ENCODE results near the gene DGKB.

The DGKB gene

DNA sequence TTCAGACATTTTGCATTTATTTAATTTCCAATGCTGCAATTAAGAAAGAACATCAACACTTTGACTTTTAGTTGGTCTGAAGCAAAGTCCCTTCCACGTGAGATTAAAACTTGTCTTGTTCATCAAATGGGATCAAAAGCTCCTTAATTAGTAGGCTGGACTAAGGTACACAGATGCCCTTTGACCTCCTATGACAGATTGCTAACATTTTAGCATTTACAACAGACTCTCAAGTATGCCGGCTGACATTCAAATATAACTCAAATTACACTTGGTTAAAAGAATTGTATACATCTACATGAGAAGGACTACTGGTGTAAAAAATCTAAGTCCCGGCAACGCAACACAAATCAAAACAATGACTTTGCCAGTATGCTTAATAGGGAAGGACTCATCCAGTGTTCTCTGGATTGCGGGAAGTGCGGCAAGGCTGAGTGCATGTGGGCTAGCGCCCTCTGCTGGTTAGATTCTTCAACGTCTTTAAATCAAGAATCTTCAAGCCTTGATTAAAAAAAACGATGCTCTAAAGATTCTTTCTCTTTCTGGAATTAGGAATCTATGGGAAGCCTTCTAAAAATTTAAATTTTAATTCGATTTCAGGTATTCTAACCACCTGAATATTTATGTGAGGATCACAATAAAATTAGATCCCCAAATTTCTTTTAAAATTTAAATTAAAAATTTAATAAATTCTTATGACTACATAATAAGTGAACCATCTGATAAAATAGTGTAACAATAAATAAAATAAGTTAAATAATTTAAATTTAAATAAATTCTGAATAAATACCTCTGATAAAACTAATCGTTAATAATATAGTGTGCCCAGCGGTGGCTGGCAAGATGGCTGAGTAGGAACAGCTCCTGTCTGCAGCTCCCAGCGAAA is 444.7 kb downstream of the DGKB start:
- DNase-seq (ENCODE audit: low spot score): peak; percentile 11

DNA sequence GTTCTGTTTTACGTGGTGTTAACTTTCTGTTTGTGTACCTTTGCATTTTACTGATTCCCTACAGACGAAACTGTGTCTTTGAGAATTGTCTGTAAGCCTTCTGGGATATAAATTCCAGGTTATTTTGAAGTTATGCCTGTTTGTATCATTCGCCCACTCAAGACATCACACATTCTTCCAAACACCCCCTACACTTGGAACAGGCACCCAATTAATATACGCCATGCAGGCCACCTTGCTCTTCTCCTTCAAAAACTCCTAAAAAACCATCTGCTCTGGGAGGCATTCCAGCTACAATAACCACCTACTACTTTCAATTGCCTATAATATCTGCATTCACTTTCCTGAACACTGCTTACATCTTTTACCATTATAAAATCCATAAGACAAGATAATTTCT is 453.3 kb downstream of the DGKB start:
- no peak for DNase-seq (ENCODE audit: low spot score)

DNA sequence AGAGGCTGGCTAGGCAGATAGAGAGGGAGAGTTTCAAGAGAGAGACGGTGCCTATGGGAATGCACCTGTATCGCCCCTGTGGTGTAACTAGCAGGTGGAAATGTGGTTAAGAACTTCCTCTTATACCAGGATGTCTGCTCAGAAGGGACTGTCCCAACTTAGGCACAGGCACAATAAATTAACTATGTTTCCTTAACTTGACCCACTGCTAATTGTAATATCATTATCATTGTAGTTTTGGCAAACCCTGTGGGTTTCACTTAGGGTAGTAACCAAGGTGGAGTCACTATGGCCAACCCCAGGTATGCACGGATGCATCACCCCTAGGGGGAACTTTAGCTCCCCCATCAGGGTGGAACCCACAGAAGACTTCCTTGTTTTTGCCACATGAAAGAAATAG is 455.7 kb downstream of the DGKB start:
- DNase-seq (ENCODE audit: low spot score): no peak

DNA sequence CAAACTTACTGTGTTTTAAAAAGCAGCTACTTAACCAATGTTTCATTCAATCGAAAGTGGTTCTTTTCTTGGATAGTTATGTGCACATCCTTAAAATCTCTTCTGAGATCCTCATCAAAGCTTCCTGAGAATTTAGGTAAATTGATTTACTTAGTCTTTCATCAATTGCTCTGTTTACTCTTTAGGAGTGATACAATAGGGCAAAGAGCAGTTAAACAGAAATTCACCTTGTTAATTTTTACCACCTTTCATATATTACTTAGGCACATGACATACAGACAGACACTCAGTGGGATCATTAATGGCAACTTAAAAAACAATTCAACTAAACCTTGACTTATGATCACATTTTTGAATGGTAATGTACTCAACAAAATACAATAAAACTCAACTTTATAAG is 456.3 kb downstream of the DGKB start:
- no peak for DNase-seq (ENCODE audit: low spot score)

DNA sequence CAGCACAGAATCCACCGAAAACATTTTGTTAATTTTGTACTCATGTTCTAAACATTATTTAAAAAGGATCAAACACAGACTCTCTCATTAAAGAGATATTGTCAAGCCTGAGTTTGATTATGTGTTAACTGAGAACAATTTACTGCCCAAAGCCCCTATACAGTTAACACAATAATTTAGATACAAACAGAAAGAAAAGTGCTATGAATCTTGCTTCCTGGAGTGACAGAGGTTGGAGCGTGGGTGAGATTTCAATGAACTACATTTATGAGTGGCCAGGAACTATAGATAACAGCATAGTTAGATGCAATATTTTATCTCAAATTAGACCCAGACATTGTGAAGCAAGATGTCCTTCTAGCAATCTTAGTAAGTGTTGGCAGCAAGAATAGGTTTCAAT is 464.2 kb downstream of the DGKB start:
- no peak for DNase-seq (ENCODE audit: low spot score)

DNA sequence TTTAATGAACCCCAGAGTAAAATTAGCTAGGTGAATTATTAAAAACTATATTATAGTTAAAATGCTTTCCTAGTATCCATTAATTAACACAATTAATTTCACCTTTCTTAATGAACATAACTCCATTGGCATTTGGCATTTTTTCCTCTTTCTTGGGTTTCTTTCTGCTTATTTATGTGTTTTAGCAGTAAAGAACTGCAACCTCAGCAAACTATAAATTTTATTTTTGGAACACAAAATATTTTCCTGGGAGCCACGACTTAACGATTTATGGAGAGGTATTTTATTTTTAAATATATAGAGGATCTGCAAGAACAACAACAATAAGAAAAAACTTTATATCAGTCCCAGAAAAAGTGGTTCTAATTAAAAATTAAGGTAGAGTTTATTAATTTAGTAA is 465.7 kb downstream of the DGKB start:
- no peak for DNase-seq (ENCODE audit: low spot score)

DNA sequence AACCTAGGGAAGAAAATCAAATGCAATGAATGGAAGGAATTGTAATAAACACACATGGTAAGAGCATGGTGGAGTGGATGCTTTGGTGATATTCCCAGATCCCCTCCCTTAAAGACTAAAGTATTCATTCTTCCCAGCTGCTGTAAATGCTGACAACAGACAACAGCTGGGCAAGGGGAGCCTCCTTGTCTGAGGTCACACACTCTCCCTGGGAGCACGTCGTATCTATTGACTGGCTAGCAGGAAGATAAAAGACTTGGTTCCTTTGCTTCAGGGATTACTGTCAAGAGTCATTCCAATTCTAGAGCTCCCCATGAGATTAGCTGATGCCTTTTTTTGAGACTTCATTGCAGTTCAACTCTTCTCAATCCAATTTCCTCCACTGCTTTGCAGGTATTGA is 469.6 kb downstream of the DGKB start:
- no peak for DNase-seq (ENCODE audit: low spot score)

DNA sequence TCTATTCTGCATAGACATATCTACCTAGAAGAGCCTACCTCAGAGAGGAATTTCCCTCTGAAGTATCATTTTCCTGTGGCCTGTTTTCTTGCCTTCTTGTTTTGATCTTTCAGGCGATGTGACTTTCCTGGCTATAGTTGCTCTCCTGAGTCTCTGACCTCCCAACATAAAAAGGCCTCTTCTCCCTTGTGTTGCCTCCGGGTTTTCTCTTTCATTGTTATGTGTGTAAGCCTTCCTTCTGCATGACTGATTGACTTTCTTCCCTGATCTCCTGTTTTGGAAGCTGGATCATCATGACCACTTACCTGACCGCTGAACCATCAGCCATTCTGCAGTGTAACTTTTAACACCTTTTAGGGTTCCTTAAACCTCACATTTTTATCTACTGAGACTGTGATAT is 471.6 kb downstream of the DGKB start:
- no peak for DNase-seq (ENCODE audit: low spot score)

DNA sequence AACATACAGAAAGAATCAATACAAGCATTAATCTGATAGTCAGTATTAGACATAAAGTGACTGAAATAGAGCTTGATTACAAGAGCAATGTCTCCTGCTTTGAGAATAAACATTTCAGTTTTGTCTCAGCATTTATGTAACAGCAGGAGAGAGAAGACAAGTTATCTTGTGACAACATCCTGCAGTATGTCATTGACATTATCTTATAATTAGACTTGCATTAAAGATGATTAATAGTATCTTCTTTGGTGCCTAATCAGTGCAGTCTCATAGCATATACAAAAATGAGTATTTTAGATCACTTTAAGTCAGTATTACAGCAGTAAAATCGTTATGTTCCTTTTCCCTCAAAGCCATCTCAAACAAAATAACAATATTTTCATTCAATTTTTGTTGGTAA is 477.0 kb downstream of the DGKB start:
- no peak for DNase-seq (ENCODE audit: low spot score)

DNA sequence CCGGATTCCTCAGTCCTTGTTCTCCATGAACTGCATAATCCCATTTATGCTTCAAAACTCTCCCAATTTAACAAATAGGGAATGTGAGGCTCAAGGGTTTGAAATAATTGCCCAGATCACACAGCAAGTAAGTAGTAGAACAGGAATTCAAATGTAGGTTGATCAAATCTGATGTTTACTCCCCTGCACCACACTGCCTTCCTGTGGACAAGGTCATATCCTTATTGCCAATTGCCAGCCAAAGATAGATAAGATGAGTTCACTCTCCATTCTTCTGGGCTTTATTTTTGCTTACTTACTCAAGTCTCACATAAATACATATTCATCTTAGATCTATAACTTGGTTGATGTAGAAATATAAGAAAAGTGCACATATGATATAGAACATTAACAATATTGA is 477.9 kb downstream of the DGKB start:
- no peak for DNase-seq (ENCODE audit: low spot score)

DNA sequence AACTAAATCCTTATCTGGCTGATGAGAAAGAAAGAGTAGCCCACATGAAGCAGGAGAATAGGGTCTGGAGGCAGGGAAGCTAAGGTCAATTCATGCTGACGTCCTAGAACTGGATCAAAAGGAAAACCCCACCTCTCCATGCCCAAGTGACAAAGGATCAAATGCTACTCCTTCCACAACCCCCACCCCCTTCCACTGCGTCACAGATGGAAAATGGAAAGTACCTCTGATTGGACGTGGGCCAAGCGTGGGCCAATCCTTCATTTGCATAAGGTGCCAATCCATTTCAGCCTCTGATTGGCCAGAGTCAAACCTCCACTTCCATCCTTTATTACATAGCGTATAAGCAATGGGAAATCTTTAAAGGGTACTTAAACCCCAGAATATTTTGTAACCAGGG is 481.8 kb downstream of the DGKB start:
- DNase-seq (ENCODE audit: low spot score): no peak

DNA sequence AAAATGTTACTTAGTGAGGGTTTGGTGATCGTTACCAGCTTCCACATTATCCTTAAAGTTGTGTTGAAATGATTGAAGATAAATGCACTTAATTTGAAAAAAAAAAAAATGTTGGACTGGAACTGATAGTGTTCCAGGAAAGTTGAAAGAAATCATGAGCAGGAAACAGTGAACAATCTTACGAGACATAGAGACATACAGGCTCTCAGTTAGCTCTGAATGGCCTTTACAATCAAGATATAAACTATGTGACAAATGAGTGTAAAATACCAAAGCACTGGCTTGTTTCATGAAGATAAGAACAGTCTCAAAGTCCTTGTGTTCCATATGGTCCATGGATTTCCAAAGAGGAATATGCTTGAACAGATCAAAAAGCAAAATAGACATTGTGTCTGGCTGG is 483.0 kb downstream of the DGKB start:
- no peak for DNase-seq (ENCODE audit: low spot score)

DNA sequence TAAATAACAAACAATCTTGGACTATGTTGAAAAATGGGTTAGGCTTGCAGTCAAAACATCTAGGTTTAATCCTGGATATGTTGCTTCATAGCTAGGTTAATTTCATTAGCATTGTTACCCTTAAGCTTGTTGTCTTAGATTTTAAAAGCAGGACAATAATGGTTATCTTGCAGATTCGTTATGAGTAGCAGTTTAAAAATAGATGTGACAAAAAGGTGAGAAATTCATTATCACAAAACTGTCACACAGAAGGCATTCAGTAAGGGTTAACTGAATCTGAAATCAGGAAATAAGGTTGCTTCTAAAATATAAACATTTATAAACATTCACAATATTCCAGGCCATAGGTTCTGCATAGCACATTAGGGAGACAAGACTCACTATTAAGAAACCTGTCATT is 483.9 kb downstream of the DGKB start:
- no peak for DNase-seq (ENCODE audit: low spot score)

DNA sequence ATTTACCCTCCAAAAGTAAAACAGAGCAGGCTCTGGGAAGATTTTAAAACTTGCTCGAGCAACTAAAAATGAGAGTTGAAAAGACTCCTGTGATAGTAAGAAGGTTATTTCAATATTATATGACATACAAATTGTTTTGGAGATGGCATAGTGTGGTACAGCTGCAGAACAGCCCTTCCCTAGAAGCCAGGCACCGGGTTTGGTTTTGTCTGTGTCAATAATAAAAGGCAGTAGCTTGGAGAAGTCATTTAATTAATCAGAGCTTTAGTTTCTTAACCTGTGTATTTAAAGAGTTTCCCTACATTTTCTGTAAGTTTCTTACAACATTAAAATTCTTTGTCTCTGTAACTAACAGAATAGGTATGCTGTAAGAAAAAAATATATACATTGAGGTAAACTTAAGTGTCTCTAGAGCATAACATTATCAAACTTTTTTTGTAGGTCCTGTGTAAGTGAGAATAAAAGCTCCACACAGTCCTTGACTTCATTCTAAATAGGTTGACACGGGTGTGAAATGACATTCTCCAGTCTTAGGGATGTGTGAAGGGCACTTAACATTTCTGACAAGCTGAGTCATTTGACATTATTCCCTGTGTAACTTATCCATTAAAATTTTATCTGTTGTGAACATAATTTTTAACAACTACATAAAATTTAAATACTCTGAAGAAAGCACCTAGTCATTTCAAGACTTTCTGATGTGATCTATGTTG is 488.1 kb downstream of the DGKB start:
- DNase-seq (ENCODE audit: low spot score): no peak

DNA sequence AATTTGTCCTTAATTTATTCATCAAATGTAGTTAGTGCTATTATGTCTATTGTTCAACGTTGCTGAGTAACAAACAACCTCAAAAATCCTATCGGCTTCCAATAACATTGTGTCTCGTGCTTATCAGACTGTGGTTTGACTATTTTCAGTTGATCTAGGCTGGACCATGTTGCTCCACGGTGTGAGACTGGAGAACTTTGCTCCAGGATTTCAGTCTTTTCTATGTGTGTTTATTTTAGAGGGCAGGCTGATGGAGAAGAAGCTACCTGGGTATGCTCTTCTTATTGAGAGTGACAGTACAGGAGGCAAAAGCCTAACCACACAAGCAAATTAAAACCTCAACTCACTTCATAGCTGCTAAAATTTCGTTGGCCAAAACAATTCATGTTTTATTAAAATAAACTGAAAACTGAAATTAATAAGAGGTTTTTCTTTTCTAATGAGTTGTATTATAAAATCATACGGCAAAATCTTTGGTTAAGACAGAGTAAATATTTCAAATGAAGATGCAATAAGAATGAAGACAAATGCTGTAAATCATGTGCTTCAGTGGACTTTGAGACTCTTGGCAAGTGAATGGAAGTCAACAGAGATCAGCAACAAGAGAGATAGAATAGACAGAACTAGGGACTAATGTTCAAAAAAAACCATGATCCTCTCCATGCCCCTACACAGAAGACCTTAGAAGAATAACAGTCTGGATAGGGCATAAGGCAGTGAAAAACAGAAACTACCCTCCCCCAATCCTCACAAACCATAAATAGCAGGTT is 495.1 kb downstream of the DGKB start:
- DNase-seq (ENCODE audit: low spot score): no peak

DNA sequence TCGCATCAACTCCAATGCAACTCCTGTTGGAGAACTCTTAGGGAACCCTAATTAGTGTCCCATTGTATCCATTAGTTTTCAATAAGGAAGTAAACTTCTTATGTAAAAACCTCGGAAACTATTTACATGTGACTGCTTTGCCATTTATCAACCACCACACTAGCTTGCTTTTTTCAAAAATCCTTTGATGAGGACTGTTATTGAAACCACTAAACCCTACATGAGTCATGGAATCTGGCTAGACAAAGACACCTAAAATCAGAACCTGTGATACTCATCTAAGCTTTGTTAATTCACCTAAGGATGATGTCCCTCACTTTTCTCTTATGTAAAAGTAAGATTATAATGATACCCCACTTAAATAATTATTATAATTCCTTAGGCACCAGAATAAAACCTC is 499.0 kb downstream of the DGKB start:
- DNase-seq (ENCODE audit: low spot score): no peak

DNA sequence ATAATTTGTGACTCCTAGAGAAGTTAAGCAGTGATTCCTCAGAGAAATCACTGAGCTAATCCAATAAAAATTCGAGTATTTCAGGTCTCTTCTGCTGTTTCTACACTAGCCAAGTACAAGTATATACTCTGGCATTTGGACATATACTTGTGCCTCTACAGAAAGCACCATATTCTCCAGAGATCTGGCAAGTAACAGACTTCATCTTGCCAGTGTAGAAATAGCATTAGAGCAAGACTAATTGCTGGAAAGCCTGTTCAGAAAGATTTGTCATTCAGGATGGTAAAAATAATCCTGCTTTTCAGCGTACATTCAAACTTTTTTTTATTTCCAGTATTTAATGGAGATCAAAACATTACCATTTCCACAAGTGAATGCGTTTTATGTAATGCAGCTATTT is 502.3 kb downstream of the DGKB start:
- no peak for DNase-seq (ENCODE audit: low spot score)

DNA sequence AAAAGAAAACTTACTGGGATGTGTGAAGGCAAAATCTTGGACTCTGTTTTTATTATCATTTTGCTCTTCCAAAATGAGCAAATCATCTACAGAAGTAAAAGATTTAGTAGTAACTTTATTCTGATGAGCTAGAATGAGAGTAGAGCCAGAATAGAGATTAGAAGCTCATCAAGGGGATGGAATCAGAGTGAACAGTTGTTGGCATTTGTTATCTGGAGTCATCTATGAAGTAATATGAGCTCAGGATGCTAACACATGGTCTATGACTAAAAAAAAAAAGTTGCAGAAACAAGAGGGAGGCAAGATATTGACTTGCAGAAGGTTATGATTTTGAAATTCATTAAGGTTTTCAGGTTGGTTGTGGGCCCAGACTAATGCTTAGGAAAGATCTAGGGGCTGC is 504.0 kb downstream of the DGKB start:
- DNase-seq (ENCODE audit: low spot score): no peak

DNA sequence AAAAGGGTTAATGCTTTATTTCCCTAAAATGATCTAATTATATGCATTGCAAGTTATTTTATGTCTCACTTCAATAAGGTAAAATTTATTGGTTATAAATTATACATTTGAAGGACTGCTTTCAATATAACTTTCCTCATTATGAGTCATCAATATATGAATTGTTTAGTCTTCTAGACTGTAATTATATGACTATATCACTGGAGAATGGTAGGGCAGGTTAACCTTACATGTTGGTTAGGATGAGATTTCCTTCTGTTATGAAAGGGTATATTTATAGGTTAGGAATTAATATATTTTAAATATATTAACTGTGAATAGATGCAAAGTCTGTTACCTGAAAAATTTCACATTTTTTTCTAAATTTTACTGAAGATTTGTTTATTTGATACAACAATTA is 506.7 kb downstream of the DGKB start:
- DNase-seq (ENCODE audit: low spot score): no peak

DNA sequence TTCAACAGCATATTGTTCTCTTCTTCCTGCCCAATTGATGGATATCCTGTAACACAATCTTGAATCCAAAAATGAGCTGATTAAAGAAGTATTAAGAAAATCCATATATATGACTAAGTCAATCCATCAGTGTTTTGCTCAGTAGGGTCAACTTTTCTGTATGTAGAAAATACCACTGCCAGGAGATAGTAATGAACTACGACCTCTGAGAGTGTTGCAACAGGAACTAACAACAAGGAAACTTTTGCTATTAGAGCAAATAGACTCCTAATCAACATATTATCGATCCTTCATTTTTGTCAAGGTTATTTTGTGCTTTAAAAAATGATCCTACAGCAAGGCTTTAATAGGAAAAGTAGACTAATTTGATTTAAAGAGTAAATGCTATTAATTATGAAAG is 507.8 kb downstream of the DGKB start:
- DNase-seq (ENCODE audit: low spot score): no peak

DNA sequence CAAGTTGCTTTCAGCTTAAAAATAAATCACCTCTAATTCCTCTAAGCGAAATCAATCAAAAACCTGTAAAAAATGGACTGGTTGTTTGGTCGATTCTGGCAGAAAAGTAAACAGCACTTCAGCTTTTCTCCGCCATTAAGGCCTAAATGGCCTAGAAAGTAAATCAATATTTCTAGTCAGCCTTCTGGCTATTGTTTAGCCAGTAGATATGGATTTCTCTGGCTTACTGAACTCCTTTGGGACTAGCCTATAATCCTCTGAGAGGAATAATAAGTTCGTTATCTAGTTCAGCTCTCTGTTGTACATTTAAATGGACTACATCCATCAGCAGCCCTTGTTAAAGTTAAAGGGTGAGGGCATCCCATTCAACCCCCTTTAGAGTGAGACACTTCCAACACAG is 513.0 kb downstream of the DGKB start:
- DNase-seq (ENCODE audit: low spot score): peak; percentile 37

DNA sequence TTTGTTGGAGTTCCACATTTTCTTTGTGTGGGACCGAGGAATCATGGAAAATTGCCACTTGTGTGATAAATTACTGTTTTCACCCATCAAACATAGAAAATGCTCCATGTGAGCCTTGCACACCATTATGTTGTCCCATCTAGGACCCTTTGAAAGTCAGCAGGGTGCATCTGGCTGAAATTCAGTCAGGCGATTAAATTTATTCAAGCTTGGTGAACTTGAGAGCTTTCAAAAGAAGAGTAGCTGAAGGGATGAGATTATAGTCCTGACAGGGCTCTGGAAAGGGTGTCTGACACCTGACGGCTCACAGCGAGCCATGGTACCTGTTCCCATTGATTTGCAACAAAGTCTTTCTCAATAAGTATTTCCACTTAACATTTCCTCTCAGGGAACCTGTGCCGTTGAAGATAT is 513.4 kb downstream of the DGKB start:
- DNase-seq (ENCODE audit: low spot score): peak; percentile 10

DNA sequence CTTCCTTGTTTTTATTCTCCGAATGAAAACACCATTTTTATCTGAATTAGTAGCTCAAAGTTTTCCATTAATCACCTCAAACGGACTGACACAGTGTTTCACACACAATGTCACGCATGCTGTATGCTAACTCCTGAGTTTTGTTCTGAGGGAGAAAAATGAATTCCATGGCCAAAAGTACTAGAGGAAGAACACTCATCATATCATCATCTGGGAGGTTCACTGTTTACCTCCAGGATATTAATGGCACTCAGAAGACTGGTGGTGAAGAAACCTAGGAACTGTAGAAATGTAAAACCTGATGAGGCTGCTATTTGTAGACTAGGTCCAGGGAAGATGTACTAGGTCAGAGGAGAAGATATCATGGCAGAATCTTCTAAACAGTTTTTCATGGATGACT is 517.5 kb downstream of the DGKB start:
- no peak for DNase-seq (ENCODE audit: low spot score)

All from HuH-7.5 (cell line).